HUDEP-2 (cell line): ENCODE data around the gene FLNC.

ENCODE experiments used
- DNase-seq, 76 experiments: peaks; one replicate each; lab custom pipeline; 2025; ENCODE audit not compliant: unreplicated experiment in 76 of 76; lab: John Stamatoyannopoulos, UW

The FLNC gene

GRCh38 chr7:128859232-128860157, 29.3 kb downstream of the FLNC start:
- no peak for DNase-seq

GRCh38 chr7:128860158-128861073, 30.2 kb downstream of the FLNC start:
- DNase-seq: peak in 25 of 76 experiments; percentile 3 to 39 (median 11)

DNA sequence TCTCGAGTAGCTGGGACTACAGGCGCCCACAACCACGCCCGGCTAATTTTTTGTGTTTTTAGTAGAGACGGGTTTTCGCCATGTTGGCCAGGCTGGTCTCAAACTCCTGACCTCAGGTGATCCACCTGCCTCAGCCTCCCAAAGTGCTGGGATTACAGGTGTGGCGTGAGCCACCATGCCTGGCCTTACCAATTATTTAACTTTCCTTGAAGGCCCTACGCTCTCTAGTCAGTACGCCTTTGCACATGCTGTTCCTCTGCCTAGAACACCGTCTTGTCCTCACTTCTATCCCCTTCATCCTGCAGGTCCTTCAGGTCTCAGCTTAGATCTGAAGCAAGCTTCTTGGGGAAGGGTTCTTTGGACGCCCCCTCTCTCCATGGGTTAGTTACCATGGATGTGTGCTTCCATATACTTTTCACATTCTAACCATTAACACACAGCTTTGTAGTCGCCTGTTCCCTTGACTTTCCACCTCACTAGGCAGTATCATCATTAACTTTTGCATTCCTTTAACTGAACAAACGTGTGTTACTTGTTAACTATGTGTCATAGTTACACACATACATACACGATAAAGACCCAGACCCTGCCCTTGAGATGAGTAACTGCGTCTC, 31.9 kb downstream of the FLNC start:
- DNase-seq: no peak

DNA sequence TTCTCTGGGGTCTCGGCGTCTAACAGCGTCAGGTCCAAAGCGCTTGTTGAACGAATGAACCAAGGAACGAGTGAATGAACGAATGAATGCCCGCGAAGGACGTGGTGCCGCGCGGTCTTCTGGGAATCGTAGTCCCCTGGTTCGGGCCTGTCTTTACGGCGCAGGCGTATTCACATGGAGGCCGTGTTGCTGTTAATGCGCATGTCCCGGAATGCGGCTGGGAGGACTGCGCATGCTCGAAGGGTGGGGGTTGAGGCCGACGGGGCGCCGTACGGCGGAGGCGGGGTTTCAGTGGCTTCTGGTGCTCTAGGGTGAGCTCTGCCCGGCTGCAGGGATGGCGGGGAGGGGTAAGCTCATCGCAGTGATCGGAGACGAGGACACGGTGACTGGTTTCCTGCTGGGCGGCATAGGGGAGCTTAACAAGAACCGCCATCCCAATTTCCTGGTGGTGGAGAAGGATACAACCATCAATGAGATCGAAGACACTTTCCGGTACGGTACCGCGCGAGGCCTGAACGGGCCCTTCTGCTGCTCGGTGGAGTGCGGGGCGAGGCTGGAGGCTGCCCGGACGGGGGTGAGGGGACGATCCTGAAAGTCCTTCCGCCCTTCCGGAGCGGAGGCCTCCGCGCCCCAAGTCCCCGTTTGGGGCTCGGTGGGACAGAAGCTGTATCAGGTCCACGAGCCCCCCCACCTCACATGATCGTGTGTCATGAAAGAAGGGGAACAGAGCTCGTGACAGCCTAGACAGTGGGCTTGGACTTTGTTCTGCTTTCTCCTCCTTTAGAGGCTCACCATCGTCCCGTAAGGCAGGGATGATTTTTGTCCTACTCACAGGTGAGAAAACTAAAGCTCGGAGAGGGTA, 32.6 kb downstream of the FLNC start, which contains the start of gene ATP6V1F:
Gene ATP6V1F, plus strand, starts transcription at position 286 of the 862 bp plus-strand sequence. Its CDS starts 49 bp downstream, at position 335.
- peak; percentile 45 to 99 (median 96) for DNase-seq

- DNase-seq: peak in 59 of 76 experiments; percentile 4 to 71 (median 35)
These were observed 33.3 kb downstream of the FLNC start for GRCh38 chr7:128863433-128863989.

GRCh38 chr7:128865303-128865702, 35.1 kb downstream of the FLNC start:
- DNase-seq: no peak

DNA sequence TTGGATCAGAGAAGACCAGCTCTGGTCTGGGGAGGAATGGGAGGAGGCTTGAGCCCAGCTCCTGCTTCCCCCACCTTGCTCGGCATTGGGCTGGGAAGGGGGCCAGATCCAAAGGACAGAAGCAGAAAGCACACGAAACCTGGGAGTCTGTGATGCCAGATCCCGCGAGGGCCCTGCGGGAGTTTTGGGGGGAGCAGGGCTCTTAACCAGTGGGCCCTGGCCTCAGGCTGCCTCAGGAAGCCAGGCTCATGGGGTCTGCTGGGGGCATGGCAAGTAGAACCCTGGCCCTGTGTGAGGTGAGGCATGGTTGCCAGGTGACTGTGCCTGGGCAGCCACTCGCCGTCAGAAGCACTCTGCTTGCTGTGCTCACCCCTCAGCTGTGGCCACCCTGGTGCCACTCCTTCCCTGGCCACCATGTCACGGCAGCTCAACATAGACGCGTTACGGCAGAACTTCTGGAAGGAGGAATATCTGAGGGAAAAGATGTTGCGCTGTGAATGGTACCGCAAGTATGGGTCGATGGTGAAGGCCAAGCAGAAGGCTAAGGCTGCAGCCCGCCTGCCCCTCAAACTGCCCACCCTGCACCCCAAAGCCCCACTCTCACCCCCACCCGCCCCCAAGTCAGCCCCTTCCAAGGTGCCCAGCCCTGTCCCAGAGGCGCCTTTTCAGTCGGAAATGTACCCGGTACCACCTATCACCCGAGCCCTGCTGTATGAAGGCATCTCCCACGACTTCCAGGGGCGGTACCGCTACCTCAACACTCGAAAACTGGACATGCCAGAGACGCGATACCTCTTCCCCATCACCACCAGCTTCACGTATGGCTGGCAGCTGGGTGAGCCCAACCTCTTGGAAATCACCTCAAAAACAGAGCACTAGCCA, 36.0 kb downstream of the FLNC start:
- DNase-seq: no peak

- DNase-seq: no peak
These were observed 37.0 kb downstream of the FLNC start for GRCh38 chr7:128867241-128867640.

- DNase-seq: no peak
These were observed 37.8 kb downstream of the FLNC start for GRCh38 chr7:128867842-128868623.

DNA sequence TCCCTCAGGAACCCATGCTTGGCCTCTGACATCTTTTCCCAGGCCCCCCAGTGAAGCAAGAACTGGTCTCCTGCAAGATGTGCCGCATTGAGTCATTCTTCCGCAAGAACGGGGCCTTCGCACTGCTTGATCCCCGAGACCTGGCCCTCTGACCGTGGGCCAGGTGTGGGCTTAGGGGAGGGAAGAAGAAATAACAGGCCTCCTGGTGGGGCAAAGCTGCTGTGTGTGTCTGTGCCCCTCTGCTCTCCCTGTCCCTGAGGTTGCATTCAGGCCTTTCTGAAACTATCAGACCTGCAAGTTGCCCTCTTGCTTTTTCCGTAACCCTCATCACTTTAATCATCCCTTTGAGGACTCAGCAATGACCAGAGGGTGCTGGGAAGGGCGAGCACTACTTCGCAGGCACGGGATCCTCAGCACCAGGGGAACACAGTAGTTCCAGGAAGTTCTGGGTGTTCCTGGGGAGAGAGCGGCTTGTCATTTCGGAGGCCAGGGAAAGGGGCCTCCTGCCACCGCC, 38.5 kb downstream of the FLNC start:
- no peak for DNase-seq

DNA sequence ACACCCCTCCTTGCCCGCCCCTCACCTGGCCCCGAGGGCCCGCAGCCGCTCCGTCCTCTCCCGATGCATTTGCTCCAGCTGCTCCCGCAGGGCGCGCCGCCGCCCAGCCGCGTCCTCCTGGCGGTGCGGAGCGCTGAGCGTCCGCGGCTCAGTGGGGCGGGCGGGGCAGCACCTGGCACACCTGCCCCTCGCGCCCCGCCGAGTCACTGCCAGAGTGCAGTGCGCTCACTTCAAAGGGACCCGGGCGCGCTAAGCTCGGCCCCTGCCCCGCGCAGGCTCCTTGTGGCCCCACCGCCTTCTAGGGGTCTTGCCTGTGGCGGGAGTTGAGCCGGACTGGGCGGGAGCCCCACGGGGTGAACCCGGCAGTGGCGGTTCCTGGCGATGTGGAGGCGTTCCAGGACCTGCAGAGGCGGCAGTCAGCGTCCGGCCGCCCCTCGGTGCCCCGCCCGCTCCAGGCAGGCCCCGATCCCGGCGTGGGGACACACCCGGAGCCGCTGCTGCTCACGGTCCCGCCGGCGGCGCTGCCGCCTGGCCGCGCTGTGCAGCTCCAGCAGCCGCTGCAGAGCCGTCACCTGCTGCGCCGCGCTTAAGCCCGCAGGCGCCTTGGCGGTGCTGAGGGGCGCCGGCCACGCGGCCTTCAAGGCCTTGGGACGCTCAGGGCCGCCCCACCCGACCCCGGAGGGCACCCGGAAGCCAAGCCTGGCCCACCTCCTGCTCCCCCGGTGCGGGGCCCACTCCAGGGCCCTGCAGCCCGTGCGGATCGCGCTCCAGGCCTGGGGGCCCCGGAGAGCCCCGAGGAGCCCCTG, 39.1 kb downstream of the FLNC start:
- DNase-seq: peak in 20 of 76 experiments; percentile 5 to 31 (median 14)

DNA sequence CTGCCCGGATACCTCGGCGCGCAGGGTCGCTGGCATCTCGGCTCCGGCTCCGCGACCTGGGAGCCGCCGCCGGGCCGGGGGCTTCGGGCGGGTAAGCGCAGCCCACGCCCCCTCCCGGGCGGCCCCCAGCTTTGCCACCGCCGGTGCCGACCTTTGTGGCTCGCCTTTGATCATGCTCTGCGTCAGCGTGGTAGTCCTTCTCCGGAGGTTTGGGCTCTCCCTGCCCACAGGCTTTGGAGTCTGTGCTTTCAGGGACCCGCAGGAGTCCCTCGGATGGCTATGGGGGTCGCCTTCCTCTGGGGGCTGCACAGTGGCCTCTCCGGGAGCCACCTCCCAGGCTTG, 39.7 kb downstream of the FLNC start:
- DNase-seq: no peak

GRCh38 chr7:128871050-128871449, 40.8 kb downstream of the FLNC start:
- DNase-seq: no peak

DNA sequence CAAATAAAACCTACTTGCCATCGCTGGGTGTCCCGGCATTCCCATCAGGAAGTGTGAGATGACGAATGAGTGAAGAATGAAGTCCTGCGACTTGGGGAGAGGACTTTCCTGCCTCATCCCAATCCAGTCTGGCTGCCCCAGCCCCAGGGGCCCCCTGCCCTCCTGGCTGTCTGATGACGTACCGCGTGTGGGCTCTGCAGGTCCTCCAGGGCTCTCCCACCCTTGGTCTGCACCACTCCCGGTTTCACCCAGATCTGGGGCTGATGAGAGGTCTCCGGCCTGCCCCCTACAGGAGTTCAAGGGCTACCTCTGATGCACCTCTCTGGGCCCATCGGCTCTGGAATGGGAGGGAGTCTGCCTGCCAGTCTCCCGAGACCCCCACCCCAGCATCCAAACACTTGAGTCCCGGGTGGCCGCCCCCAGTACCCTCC, 42.2 kb downstream of the FLNC start:
- DNase-seq: no peak

GRCh38 chr7:128873234-128873633, 43.0 kb downstream of the FLNC start:
- no peak for DNase-seq

GRCh38 chr7:128874140-128875031, 44.2 kb downstream of the FLNC start:
- DNase-seq: no peak
